Activated CD4-positive, alpha-beta T cell treated with anti-CD3 and anti-CD28 coated beads for 36 hours (primary cell): Measurements from ENCODE around the gene LKAAEAR1. TPM values are rescaled to one million over a fixed set of nuclear protein-coding genes. Genes with fewer than 3 reads are reported as not detected.
"Not testable (repeated sequence)": the region's sequence is repeated elsewhere in the genome, so short reads cannot be mapped to it uniquely, and the experiment has no call there.

Source experiments
- ATAC-seq: fragments of 200-7000 bp; cut with Tn5 transposase; one replicate; pipeline ENCODE4 v1.10.0; 2021; ENCODE audit warnings: mild to moderate bottlenecking, moderate library complexity
- CTCF ChIA-PET: fragments of 350-600 bp; sonication (Branson Sonifier 250); formaldehyde crosslinking; loops from one replicate; lab custom pipeline; 2021; ENCODE audit warnings: antibody characterized with exemption; lab: Charles Lee
- POLR2A ChIA-PET: fragments of 350-600 bp; sonication (Branson Sonifier 250); formaldehyde crosslinking; loops from one replicate; lab custom pipeline; 2021; ENCODE audit warnings: antibody characterized with exemption, inconsistent platforms; lab: Charles Lee
- DNase-seq: peaks from one replicate; pipeline ENCODE4 v3.0.0-alpha.2; 2020
- H3K27ac Mint-ChIP-seq: one replicate; pipeline ENCODE4 v1.8.0; 2021; ENCODE audit warnings: mixed read lengths
- H3K27me3 Mint-ChIP-seq: one replicate; pipeline ENCODE4 v1.8.0; 2021; ENCODE audit warnings: mixed read lengths
- H3K36me3 Mint-ChIP-seq: one replicate; pipeline ENCODE4 v1.8.0; 2021; ENCODE audit warnings: low read depth, mixed read lengths
- H3K4me1 Mint-ChIP-seq: one replicate; pipeline ENCODE4 v1.8.0; 2021; ENCODE audit warnings: mixed read lengths
- H3K4me3 Mint-ChIP-seq: one replicate; pipeline ENCODE4 v1.8.0; 2021; ENCODE audit warnings: mild to moderate bottlenecking, moderate library complexity, mixed read lengths
- H3K9me3 Mint-ChIP-seq: one replicate; pipeline ENCODE4 v1.8.0; 2021; ENCODE audit warnings: low read depth, mixed read lengths
- intact Hi-C, 2 experiments: fragments of 100-400 bp; cut with DNase I in 1 of 2; cut with micrococcal nuclease in 1 of 2; formaldehyde crosslinking; loops; one replicate each; pipeline versions ENCODE4 v1.14.2 to v1.15.1; 2022 to 2024; cut with DNase I, micrococcal nuclease
- total RNA-seq, 2 experiments: library from RNA; stranded (reverse); gene quantifications; one replicate each; pipeline ENCODE4 v1.2.3, GENCODE V29; 2021

Gene LKAAEAR1
- total RNA-seq, result under 1 TPM; 0.30 to 0.46 TPM

GRCh38 chr20:64083804-64084684 lies at the start of gene LKAAEAR1:
Gene LKAAEAR1 (minus strand): TSS chr20:64084398. CDS start chr20:64084219, 179 bp downstream.
- intact Hi-C loops, result loop anchor here (1.0 to 5.0 kb wide), 2 partner anchors 36 to 173 kb away; partner anchors contain the start of gene PCMTD2 (in 1 of the 2)
- peak; percentile 2 for ATAC-seq
- DNase-seq, result no peak
- POLR2A ChIA-PET, result no interaction called here
- CTCF ChIA-PET, result interaction anchor here (0.5 to 3.0 kb wide), 9 partner anchors 16 to 128 kb away, joined by 3 to 23 read pairs (median 3); partner anchors contain the start of gene UCKL1
- Mint-ChIP-seq H3K27ac (peak within 1 kb of the TSS; percentile 60), H3K4me1 (peaks cover 26% of the 10 kb centered on the region), H3K4me3 (peak within 1 kb of the TSS; percentile 74), H3K36me3 (no peaks in the 10 kb centered on the region), H3K27me3 (peaks cover 4% of the 10 kb centered on the region), H3K9me3 (no peaks in the 10 kb centered on the region)

- no peaks in the 10 kb centered on the region for H3K36me3 Mint-ChIP-seq
- peak; percentile 75 for ATAC-seq
- H3K27ac Mint-ChIP-seq, result no peak overlapping the region
- no peaks in the 10 kb centered on the region for H3K4me1 Mint-ChIP-seq
- H3K4me3 Mint-ChIP-seq, result no peak overlapping the region
- ChIA-PET CTCF (no interaction called here), POLR2A (no interaction called here)
- DNase-seq, result peak; percentile 31
- H3K9me3 Mint-ChIP-seq, result no peaks in the 10 kb centered on the region
- peaks cover 15% of the 10 kb centered on the region for H3K27me3 Mint-ChIP-seq
- intact Hi-C loops, result no loop called here
Measured at GRCh38 chr20:64131406-64131805, 47.2 kb upstream of the LKAAEAR1 start.

- no peaks in the 10 kb centered on the region for H3K9me3 Mint-ChIP-seq
Measured at GRCh38 chr20:64130876-64131275, 46.7 kb upstream of the LKAAEAR1 start.

GRCh38 chr20:64130271-64130670 lies 46.1 kb upstream of the LKAAEAR1 start:
- H3K27me3 Mint-ChIP-seq, result peaks cover 9% of the 10 kb centered on the region
- no peaks in the 10 kb centered on the region for H3K36me3 Mint-ChIP-seq
- H3K27ac Mint-ChIP-seq, result no peak overlapping the region
- no peaks in the 10 kb centered on the region for H3K9me3 Mint-ChIP-seq
- no peak for ATAC-seq
- no peak for DNase-seq
- intact Hi-C loops, result no loop called here
- no peaks in the 10 kb centered on the region for H3K4me1 Mint-ChIP-seq
- no peak overlapping the region for H3K4me3 Mint-ChIP-seq
- POLR2A ChIA-PET, result no interaction called here
- CTCF ChIA-PET, result no interaction called here

More at GRCh38 chr20:64130876-64131275, 46.7 kb upstream of the LKAAEAR1 start:
- intact Hi-C loops, result no loop called here
- no peak for DNase-seq
- POLR2A ChIA-PET, result no interaction called here
- ATAC-seq, result no peak
- Mint-ChIP-seq H3K4me1 (no peaks in the 10 kb centered on the region), H3K4me3 (no peak overlapping the region), H3K27me3 (peaks cover 14% of the 10 kb centered on the region), H3K27ac (no peak overlapping the region), H3K36me3 (no peaks in the 10 kb centered on the region)
- CTCF ChIA-PET, result no interaction called here

- peaks cover 10% of the 10 kb centered on the region for H3K27me3 Mint-ChIP-seq
- H3K36me3 Mint-ChIP-seq, result no peaks in the 10 kb centered on the region
- no peaks in the 10 kb centered on the region for H3K4me1 Mint-ChIP-seq
- H3K27ac Mint-ChIP-seq, result no peak overlapping the region
- intact Hi-C loops, result loop anchor here in 1 of 2 experiments (10.0 kb wide), 1 partner anchor 224 kb away; no protein-coding TSS in a partner anchor
- CTCF ChIA-PET, result no interaction called here
- H3K9me3 Mint-ChIP-seq, result no peaks in the 10 kb centered on the region
- H3K4me3 Mint-ChIP-seq, result no peak overlapping the region
- no peak for ATAC-seq
- no peak for DNase-seq
- POLR2A ChIA-PET, result no interaction called here
Measured at GRCh38 chr20:64129146-64129782, 45.1 kb upstream of the LKAAEAR1 start.

GRCh38 chr20:64123517-64123916 lies 39.3 kb upstream of the LKAAEAR1 start:
- ATAC-seq, H3K9me3 Mint-ChIP-seq, H3K27ac Mint-ChIP-seq, H3K27me3 Mint-ChIP-seq, CTCF ChIA-PET, H3K4me1 Mint-ChIP-seq, DNase-seq, H3K4me3 Mint-ChIP-seq, POLR2A ChIA-PET, H3K36me3 Mint-ChIP-seq: not testable (repeated sequence)
- intact Hi-C loops, result loop anchor here in 1 of 2 experiments (10.0 kb wide), 1 partner anchor 219 kb away; no protein-coding TSS in a partner anchor

- H3K36me3 Mint-ChIP-seq, H3K4me3 Mint-ChIP-seq, H3K4me1 Mint-ChIP-seq, H3K27me3 Mint-ChIP-seq, POLR2A ChIA-PET, H3K27ac Mint-ChIP-seq, H3K9me3 Mint-ChIP-seq, DNase-seq, ATAC-seq: not testable (repeated sequence)
- intact Hi-C loops, result loop anchor here in 1 of 2 experiments (10.0 kb wide), 1 partner anchor 218 kb away; no protein-coding TSS in a partner anchor
- CTCF ChIA-PET, result interaction anchor here (1.5 kb wide), 1 partner anchor 85 kb away, joined by 3 read pairs; no protein-coding TSS in a partner anchor
Measured at GRCh38 chr20:64122927-64123326, 38.7 kb upstream of the LKAAEAR1 start.

- H3K36me3 Mint-ChIP-seq, result no peaks in the 10 kb centered on the region
- CTCF ChIA-PET, result interaction anchor here (0.6 to 3.5 kb wide), 7 partner anchors 13 to 142 kb away, joined by 3 to 23 read pairs (median 4); partner anchors contain the start of genes LKAAEAR1, NPBWR2 and SAMD10
- DNase-seq (no peak), ATAC-seq (no peak)
- H3K27me3 Mint-ChIP-seq, result peaks cover 5% of the 10 kb centered on the region
- intact Hi-C loops, result loop anchor here (2.0 to 10.0 kb wide), 3 partner anchors 83 to 335 kb away; no protein-coding TSS in a partner anchor
- H3K4me3 Mint-ChIP-seq, result no peak overlapping the region
- no peak overlapping the region for H3K27ac Mint-ChIP-seq
- POLR2A ChIA-PET, result interaction anchor here (0.6 kb wide), 1 partner anchor 18 kb away, joined by 3 read pairs; no protein-coding TSS in a partner anchor
- peaks cover 10% of the 10 kb centered on the region for H3K4me1 Mint-ChIP-seq
- no peaks in the 10 kb centered on the region for H3K9me3 Mint-ChIP-seq
Measured at GRCh38 chr20:64121586-64121985, 37.4 kb upstream of the LKAAEAR1 start.

GRCh38 chr20:64119681-64120341 lies 35.6 kb upstream of the LKAAEAR1 start:
- no peak for DNase-seq
- no peaks in the 10 kb centered on the region for H3K9me3 Mint-ChIP-seq
- no peaks in the 10 kb centered on the region for H3K36me3 Mint-ChIP-seq
- peaks cover 10% of the 10 kb centered on the region for H3K4me1 Mint-ChIP-seq
- ChIA-PET CTCF (interaction anchor here (0.6 to 3.5 kb wide), 9 partner anchors 12 to 145 kb away, joined by 3 to 23 read pairs (median 4); partner anchors contain the start of genes LKAAEAR1 and NPBWR2), POLR2A (no interaction called here)
- intact Hi-C loops, result loop anchor here (1.0 to 10.0 kb wide), 8 partner anchors 18 to 582 kb away; partner anchors contain the start of gene PRPF6 (in 2 of the 2)
- peak overlapping the region; percentile 41 for H3K4me3 Mint-ChIP-seq
- ATAC-seq, result peak; percentile 25
- H3K27ac Mint-ChIP-seq, result peak overlapping the region; percentile 66
- peaks cover 5% of the 10 kb centered on the region for H3K27me3 Mint-ChIP-seq

- peaks cover 4% of the 10 kb centered on the region for H3K27me3 Mint-ChIP-seq
- ChIA-PET CTCF (interaction anchor here (0.6 to 3.5 kb wide), 6 partner anchors 11 to 144 kb away, joined by 3 to 23 read pairs (median 10); partner anchors contain the start of genes LKAAEAR1 and NPBWR2), POLR2A (no interaction called here)
- no peak overlapping the region for H3K27ac Mint-ChIP-seq
- intact Hi-C loops, result no loop called here
- no peak for ATAC-seq
- H3K4me3 Mint-ChIP-seq, result no peak overlapping the region
- H3K9me3 Mint-ChIP-seq, result no peaks in the 10 kb centered on the region
- peaks cover 10% of the 10 kb centered on the region for H3K4me1 Mint-ChIP-seq
- no peak for DNase-seq
- H3K36me3 Mint-ChIP-seq, result no peaks in the 10 kb centered on the region
Measured at GRCh38 chr20:64119301-64119680, 35.1 kb upstream of the LKAAEAR1 start.
